Activated T-cell treated with anti-CD3 and anti-CD28 coated beads for 1 hour (primary cell): ENCODE measurements around the gene CDH23.

Experiments
- DNase-seq: peaks from one replicate; pipeline ENCODE4 v3.0.0-alpha.2; 2020; ENCODE audit warnings: low read depth

The CDH23 gene

GRCh38 chr10:71777213-71777985, 380.7 kb downstream of the CDH23 start:
- DNase-seq = no peak

GRCh38 chr10:71778071-71778825, 381.5 kb downstream of the CDH23 start:
- no peak for DNase-seq

GRCh38 chr10:71779641-71780040, 382.9 kb downstream of the CDH23 start:
- DNase-seq = no peak

- DNase-seq = no peak
Measured at GRCh38 chr10:71780156-71780555, 383.4 kb downstream of the CDH23 start.

- no peak for DNase-seq
Measured at GRCh38 chr10:71780719-71781118, 384.0 kb downstream of the CDH23 start.

GRCh38 chr10:71782221-71782916, 385.6 kb downstream of the CDH23 start:
- no peak for DNase-seq

- DNase-seq = no peak
Measured at GRCh38 chr10:71782917-71783490, 386.3 kb downstream of the CDH23 start.

GRCh38 chr10:71783917-71784678, 387.4 kb downstream of the CDH23 start:
- DNase-seq = no peak

GRCh38 chr10:71784679-71785272, 388.1 kb downstream of the CDH23 start:
- no peak for DNase-seq

GRCh38 chr10:71788954-71789353, 392.2 kb downstream of the CDH23 start:
- no peak for DNase-seq

GRCh38 chr10:71789871-71790270, 393.2 kb downstream of the CDH23 start:
- no peak for DNase-seq

- DNase-seq = no peak
Measured at GRCh38 chr10:71790749-71791440, 394.2 kb downstream of the CDH23 start.

- no peak for DNase-seq
Measured at GRCh38 chr10:71795248-71795647, 398.5 kb downstream of the CDH23 start.

- no peak for DNase-seq
Measured at GRCh38 chr10:71796749-71797405, 400.2 kb downstream of the CDH23 start.

- no peak for DNase-seq
Measured at GRCh38 chr10:71797533-71798307, 401.0 kb downstream of the CDH23 start.

GRCh38 chr10:71798308-71798624, 401.5 kb downstream of the CDH23 start:
- no peak for DNase-seq

- DNase-seq = no peak
Measured at GRCh38 chr10:71799112-71799511, 402.4 kb downstream of the CDH23 start.

GRCh38 chr10:71799608-71800453, 403.1 kb downstream of the CDH23 start:
- DNase-seq = no peak

GRCh38 chr10:71801361-71801760, 404.6 kb downstream of the CDH23 start:
- no peak for DNase-seq
